Measurements from ENCODE around the gene ATP1B3. TPM values are rescaled to one million over a fixed set of nuclear protein-coding genes. Genes with fewer than 3 reads are reported as not detected.
A peak's percentile ranks its signal among the peaks of the same experiment; 100 is the strongest.

ATP1B3 gene
- total RNA-seq (ENCODE audit: unreplicated experiment): 184 TPM
- long read RNA-seq, transcript ATP1B3-201 (7 exons, 1,811 nt): major isoform, 262 of 297 reads
- long read RNA-seq, partial matches to known transcripts: 6 of 297 reads
- long read RNA-seq, other reads (novel, unspliced or antisense): 28 of 297 reads

GRCh38 chr3:141876381-141876890 lies at the start of gene ATP1B3:
Gene ATP1B3 (plus strand): TSS chr3:141876643. CDS start chr3:141876802, 159 bp downstream.
- Mint-ChIP-seq H3K27ac (ENCODE audit: unreplicated experiment) (peak within 1 kb of the TSS; percentile 98), H3K4me1 (ENCODE audit: low read depth, unreplicated experiment) (peaks cover 9% of the 10 kb centered on the region), H3K36me3 (ENCODE audit: unreplicated experiment) (no peaks in the 10 kb centered on the region), H3K27me3 (ENCODE audit: unreplicated experiment) (peaks cover 11% of the 10 kb centered on the region), H3K9me3 (ENCODE audit: unreplicated experiment) (peaks cover 10% of the 10 kb centered on the region), H3K4me3 (ENCODE audit: unreplicated experiment) (peak within 1 kb of the TSS; percentile 94)
- DNase-seq: peak; percentile 88
- no peak for TF ChIP-seq CTCF (IDR thresholded peaks at IDR 0.05; ENCODE audit: partially characterized antibody, unreplicated experiment)

GRCh38 chr3:141828487-141828886 lies 48.0 kb upstream of the ATP1B3 start:
- no peaks in the 10 kb centered on the region for H3K27me3 Mint-ChIP-seq (ENCODE audit: unreplicated experiment)
- peak overlapping the region; percentile 77 for H3K27ac Mint-ChIP-seq (ENCODE audit: unreplicated experiment)
- peaks cover 18% of the 10 kb centered on the region for H3K4me1 Mint-ChIP-seq (ENCODE audit: low read depth, unreplicated experiment)
- H3K4me3 Mint-ChIP-seq (ENCODE audit: unreplicated experiment): no peak overlapping the region
- peaks cover 1% of the 10 kb centered on the region for H3K9me3 Mint-ChIP-seq (ENCODE audit: unreplicated experiment)
- H3K36me3 Mint-ChIP-seq (ENCODE audit: unreplicated experiment): no peaks in the 10 kb centered on the region
- DNase-seq: no peak
- TF ChIP-seq CTCF (IDR thresholded peaks at IDR 0.05; ENCODE audit: partially characterized antibody, unreplicated experiment): no peak

GRCh38 chr3:141828890-141829289 lies 47.6 kb upstream of the ATP1B3 start:
- Mint-ChIP-seq H3K27me3 (ENCODE audit: unreplicated experiment) (no peaks in the 10 kb centered on the region), H3K4me1 (ENCODE audit: low read depth, unreplicated experiment) (peaks cover 18% of the 10 kb centered on the region), H3K36me3 (ENCODE audit: unreplicated experiment) (no peaks in the 10 kb centered on the region), H3K27ac (ENCODE audit: unreplicated experiment) (peak overlapping the region; percentile 77), H3K4me3 (ENCODE audit: unreplicated experiment) (peak overlapping the region; percentile 25), H3K9me3 (ENCODE audit: unreplicated experiment) (peaks cover 1% of the 10 kb centered on the region)
- peak; percentile 68 for DNase-seq
- no peak for TF ChIP-seq CTCF (IDR thresholded peaks at IDR 0.05; ENCODE audit: partially characterized antibody, unreplicated experiment)

GRCh38 chr3:141830508-141830907 lies 45.9 kb upstream of the ATP1B3 start:
- peaks cover under 1% of the 10 kb centered on the region for H3K27me3 Mint-ChIP-seq (ENCODE audit: unreplicated experiment)
- no peak overlapping the region for H3K4me3 Mint-ChIP-seq (ENCODE audit: unreplicated experiment)
- TF ChIP-seq CTCF (IDR thresholded peaks at IDR 0.05; ENCODE audit: partially characterized antibody, unreplicated experiment): no peak
- H3K4me1 Mint-ChIP-seq (ENCODE audit: low read depth, unreplicated experiment): peaks cover 16% of the 10 kb centered on the region
- peaks cover 3% of the 10 kb centered on the region for H3K9me3 Mint-ChIP-seq (ENCODE audit: unreplicated experiment)
- no peak for DNase-seq
- H3K27ac Mint-ChIP-seq (ENCODE audit: unreplicated experiment): no peak overlapping the region
- no peaks in the 10 kb centered on the region for H3K36me3 Mint-ChIP-seq (ENCODE audit: unreplicated experiment)

- no peaks in the 10 kb centered on the region for H3K36me3 Mint-ChIP-seq (ENCODE audit: unreplicated experiment)
- DNase-seq: no peak
- H3K4me1 Mint-ChIP-seq (ENCODE audit: low read depth, unreplicated experiment): peaks cover 2% of the 10 kb centered on the region
- peaks cover 3% of the 10 kb centered on the region for H3K9me3 Mint-ChIP-seq (ENCODE audit: unreplicated experiment)
- no peak overlapping the region for H3K27ac Mint-ChIP-seq (ENCODE audit: unreplicated experiment)
- H3K4me3 Mint-ChIP-seq (ENCODE audit: unreplicated experiment): no peak overlapping the region
- no peak for TF ChIP-seq CTCF (IDR thresholded peaks at IDR 0.05; ENCODE audit: partially characterized antibody, unreplicated experiment)
- H3K27me3 Mint-ChIP-seq (ENCODE audit: unreplicated experiment): peaks cover 2% of the 10 kb centered on the region
These were observed 42.2 kb upstream of the ATP1B3 start for GRCh38 chr3:141834292-141834691.
